Hematopoietic multipotent progenitor cell (in vitro differentiated cells): ENCODE results near the gene IFITM2. TPM values are rescaled to one million over a fixed set of nuclear protein-coding genes. Genes with fewer than 3 reads are reported as not detected.

Experiments used
- DNase-seq, 3 donors: peaks; one replicate each; pipeline ENCODE4 v3.0.0-alpha.2; 2011 to 2015; ENCODE audit warnings: low read depth in 2 of 3, low spot score in 2 of 3
- total RNA-seq: library from RNA; depleted of rRNA; stranded (reverse); fragments of >200 nt; gene quantifications from one replicate; pipeline ENCODE4 v1.2.3, GENCODE V29; 2012

IFITM2 gene
- total RNA-seq, result 200 TPM

GRCh38 chr11:307766-308708 is at the start of gene IFITM2:
Gene IFITM2, plus strand, starts transcription at chr11:307816. Its CDS starts 377 bp downstream, at chr11:308193.
- DNase-seq, result peak in 2 of 3 donors; percentile 50 to 54

DNA sequence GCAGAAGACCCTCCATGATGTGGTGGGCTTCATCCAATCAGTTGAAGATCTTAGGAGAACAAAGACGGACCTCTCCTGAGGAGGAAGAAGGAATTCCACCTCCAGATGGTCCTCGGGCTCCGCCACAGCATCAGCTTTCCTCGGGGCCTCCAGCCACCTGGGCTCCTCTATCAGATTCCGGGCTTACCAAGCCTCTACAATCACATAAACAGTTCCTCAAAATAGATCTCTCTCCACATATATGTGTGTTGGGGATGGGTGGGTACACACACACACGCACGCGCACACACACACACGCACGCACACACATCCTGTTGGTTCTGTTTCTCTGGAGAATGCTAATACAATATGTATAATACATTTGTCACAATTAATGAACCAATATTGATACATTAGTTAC is 48.2 kb upstream of the IFITM2 start:
- DNase-seq, result no peak

DNA sequence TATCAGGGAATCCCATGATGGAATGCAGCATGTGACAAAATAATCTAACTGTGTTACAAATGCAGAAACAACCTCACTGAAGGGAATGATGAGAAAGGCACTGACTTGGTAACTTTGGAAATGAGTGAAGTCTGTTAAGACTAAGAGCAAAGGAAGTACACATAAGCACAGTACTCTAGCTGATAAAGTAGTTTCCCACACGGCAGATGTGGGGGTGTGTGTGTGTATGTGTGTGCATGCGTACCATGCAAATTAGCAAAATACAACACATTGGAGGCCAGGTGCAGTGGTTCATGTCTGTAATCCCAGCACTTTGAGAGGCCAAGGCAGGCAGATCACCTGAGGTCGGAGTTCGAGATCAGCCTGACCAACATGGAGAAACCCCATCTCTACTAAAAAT is 46.0 kb upstream of the IFITM2 start:
- no peak for DNase-seq

DNA sequence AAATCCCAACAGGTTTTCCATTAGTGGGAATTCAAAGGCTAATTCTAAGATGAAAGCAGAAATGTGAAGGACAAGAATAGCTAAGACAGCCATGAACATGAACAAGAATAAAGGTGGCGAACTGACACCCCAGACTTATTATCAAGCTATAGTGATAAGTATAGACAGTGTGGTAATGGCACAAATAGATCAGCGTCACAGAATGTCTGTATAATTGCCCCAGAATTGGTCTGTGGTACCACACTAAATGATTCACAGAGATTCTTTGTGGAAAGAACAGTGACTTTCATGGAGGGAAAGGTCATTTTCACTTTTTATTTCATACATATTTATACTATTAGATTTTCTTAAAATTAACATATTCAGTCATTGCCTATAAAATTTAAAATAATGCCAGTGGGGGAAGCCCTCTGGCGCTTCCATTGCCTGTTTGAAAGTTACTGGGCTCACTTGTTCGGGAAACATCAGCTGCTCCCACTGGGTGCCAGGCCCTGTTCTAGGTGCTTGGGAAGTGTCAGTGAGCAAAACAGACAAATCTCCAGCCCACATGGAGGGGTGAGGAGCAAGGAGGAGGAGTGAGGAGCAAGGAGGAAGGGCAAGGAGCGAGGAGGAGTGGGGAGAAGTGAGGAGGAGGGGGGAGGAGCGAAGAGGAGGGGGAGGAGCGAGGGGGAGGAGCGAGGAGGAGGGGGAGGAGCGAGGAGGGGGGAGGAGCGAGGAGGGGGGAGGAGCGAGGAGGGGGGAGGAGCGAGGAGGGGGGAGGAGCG is 40.8 kb upstream of the IFITM2 start:
- DNase-seq, result peak in 1 of 3 donors; percentile 30

DNA sequence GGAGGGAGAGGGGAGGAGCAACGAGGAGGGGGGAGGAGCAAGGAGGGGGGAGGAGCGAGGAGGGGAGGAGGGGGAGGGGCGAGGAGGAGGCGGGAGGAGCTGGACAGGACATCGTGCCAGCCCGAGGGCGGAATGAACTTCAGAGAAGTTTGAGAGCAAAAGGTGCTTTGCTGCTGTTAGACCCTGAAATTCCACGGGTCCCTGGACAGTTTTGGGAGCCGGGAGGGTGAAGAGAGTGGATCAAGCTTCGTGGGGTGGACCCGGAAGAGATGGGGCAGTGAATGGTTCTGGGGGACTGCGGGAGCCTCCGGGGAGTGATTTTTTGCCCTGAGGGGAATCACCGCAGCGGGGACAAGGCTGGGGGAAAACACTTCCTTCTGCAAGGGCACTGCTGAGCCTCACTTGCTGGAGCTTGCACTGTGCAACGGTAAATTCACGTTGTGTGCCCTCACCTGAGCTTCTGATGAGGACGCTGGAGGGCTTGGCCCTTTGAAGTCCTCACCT is 40.1 kb upstream of the IFITM2 start:
- DNase-seq, result peak in 2 of 3 donors; percentile 53 to 61

- DNase-seq, result peak in 2 of 3 donors; percentile 56 to 76
These were observed 38.9 kb upstream of the IFITM2 start for GRCh38 chr11:268716-269145.

GRCh38 chr11:269146-269890 is 38.3 kb upstream of the IFITM2 start:
- DNase-seq, result peak in 2 of 3 donors; percentile 80 to 87

DNA sequence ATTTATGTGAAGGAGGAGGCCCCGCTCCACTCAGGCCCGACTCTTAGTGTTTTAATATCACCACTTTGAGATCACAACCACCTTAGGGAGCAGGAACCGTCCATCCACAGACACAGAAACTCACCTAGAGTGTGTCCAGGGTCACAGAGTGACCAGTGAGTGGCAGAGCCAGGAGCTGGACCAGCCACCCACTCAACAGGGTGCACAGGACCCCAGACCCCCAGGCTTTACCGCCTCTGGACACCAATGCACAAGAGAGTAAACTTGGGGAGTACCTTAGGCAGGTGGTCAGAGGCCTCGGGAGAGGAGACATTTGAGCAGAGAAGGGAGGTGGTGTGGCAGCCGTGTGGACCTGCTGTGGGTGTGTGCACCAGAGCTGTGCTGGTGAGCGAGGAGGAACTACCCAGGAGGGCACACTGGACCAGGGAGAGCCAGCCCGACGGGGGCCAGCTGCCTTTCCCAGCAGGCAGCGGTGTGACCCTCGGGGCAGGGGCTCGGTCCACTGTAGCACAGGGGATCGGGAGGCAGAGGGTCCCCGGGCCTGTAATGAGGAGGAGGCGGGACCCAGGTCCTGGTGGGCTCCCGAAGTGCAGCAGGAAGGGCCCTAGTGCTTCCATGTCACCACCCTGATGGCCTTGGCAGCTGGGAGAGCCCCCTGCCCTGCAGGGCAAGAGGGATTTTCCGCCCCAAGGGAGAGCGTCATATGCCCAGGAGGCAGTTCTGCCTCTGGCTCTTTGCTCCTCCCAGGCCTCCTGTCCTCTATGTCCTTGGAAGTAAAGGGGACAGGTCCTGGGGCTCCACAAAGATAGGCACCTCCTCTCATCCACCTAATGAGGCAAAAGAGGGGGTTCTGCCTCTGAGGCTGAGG is 36.9 kb upstream of the IFITM2 start:
- no peak for DNase-seq

DNA sequence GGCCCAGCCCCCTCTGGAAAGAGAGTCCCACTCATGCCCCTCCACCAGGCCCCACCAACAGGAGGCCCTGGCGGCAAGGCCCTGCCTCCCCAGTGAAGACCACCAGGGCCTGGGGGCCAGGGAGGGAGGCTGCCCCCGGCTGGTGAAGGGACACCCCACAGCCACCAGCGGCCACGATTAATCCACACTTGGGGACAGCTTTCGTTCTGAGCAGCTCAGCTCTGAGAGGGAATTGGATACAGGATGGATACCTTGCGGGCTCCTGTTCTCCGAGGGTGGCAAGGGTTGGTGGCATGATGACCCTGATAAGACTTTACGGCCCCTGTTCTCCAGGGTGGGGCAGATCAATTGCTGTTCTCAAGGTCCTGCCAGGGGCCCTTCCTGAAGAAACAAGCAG is 36.3 kb upstream of the IFITM2 start:
- DNase-seq, result no peak

DNA sequence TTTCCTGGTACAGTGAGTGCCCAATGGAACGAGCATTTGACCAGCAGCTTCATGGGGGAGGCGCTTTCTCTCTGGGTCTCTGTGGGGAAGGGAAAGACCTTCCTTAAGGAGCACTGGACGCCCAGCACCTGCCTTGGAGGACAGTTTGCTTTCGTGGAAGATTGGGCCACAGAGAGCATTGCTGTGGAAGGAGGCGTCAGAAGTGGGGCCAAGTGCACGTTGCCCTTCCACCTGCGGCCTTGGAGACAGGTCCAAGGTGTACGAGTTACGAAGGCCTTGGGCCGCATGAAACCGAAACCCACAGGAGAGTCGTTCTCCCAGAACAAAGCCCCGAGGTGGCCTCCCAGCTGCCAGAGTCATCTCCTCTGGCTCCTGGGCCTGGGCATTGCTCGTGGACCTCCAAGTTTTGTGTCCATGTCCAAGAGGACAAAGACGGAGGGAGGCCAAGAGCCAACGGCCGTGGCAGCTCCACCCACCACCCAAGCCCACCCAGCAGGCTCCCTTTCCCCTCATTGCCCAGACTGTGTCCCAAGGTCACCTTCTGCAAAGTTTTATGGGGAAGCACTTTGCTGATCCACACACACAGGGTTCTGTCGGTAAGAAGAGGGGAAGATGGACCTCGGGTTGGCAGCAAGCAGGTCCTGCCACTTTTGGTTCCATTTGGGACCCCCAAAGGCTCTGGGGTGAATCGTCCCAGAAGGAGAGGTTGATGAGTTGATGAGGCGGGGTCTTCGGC is 35.3 kb upstream of the IFITM2 start:
- DNase-seq, result no peak

DNA sequence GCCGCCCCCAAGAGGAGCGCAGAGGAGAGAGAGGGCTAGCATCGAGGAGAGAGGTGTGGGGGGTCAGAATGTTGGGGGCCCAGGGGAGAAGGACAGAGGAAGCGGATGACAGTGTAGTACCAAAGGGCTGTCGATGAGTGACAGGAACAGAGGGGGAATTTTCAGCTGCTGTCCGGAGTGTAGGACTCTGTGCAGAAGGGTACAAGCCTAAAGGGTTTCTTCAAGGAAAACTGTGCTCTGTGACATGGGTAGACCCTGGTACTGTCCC is 34.8 kb upstream of the IFITM2 start:
- no peak for DNase-seq

DNA sequence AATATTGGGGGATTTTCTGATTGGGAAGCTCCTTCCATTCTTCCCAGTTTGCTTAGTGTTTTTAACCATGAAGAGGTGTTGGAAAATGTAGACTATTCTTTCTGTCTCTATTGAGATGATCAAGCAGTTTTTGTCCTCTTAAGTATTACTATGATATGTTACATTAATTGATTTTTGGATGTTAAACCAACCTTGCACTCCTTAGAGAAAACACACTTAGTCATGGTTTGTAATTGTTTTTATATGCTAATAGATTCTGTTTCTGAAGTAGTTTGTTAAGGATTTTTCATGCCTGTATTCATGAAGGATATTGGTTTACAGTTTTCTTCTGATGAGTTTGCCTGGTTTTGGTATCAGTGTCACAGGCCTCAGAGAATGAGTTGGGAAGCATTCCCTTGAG is 31.4 kb upstream of the IFITM2 start:
- DNase-seq, result no peak

DNA sequence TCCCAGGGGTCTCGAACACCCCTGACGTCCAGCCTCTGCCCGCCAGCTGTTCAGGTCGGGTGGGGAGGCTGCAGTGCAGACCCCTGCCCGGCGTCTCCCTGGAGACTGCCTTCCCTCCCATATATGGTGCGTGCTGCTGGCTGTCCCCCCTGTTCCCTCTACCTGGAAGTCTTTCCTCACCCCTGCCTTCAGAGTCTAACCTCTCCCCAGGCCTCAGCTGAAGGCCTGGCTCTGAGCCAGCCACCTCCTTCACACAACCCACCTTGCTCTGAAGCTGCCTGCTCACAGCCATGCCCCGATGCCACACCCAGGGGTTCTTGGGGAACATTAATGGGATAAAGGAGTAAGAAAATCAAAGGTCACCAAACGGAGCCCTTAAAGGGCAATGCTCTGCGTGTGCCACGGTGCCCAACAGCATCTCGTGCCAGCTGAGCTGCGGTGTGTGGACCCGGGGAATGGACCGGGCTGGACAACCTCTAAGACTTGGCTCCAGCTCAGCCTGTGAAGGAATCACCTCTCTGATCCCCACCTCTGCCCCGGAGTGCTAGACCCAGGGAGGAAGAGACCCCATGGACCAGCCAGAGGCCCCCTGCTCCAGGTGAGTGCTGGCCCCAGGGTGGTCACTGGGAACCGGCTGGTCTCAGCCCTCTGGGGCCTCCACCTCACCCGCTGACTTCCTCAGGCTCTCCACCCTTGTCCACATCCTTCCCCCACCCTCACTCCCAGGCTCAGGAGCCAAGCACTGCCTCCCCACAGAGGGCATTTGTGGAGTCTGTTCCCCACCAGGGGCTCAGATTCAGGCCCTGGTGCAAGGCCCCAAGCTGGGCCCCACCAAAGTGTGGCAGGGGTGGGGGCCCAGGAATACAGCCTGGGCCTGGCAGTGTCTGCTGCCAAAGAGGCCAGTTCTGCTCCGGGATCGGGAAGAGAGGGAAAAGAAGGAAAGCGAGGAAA is 29.3 kb upstream of the IFITM2 start, which contains the start of gene NLRP6:
TSS of gene NLRP6 (plus strand) at position 407 of the 951 bp plus-strand sequence. CDS start at position 570, 163 bp downstream.
- no peak for DNase-seq

- DNase-seq, result peak in 1 of 3 donors; percentile 16
These were observed 28.3 kb upstream of the IFITM2 start for GRCh38 chr11:279040-279965.

GRCh38 chr11:279966-280705 is 27.5 kb upstream of the IFITM2 start:
- peak in 1 of 3 donors; percentile 52 for DNase-seq
